ENCODE data around the gene C13orf46.

DNA sequence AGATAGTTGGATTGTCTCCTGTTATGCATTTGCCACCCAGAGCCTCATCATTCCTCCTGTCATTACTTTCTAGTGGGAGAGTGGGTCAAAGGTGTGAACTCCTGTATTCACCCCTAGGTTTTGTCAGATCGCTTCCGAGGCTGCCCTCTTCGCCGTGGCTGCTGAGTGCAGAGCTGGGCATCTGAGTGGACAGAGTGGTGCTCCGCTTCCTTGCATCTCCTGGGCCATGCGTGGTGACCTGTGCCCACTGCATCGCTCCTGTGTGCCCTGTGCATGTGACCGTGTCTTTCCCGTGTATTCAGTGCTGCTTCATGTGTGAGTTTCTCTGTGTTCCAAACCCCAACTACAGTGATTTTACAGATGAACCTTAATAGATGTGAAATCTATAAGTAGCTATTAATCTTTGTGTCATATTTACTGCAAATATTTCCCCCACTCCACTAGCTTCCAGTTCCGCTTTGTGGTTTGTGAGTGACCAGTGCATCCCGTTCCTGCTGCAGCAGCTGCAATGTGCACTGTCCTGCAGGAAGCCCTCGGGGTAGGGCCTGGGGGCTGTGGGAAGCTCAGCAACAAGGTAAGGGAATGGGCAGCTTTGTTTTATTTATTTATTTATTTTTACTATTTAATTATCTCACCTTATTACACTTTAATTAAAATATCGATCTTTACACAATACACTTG, 53.1 kb downstream of the C13orf46 start:
- TF ChIP-seq EZH2 (IDR thresholded peaks at IDR 0.05; ENCODE audit: insufficient read depth, poor library complexity, severe bottlenecking): no peak
- TF ChIP-seq EZH2phosphoT487 (IDR thresholded peaks at IDR 0.05; ENCODE audit: insufficient read depth, low read depth): no peak
